A549 (cell line): ENCODE results near the gene ANKRD63. TPM values are rescaled to one million over a fixed set of nuclear protein-coding genes. Genes with fewer than 3 reads are reported as not detected.

Experiments
- ATAC-seq, 2 experiments: fragments of 200-7000 bp in 1 of 2; fragments of >200 bp in 1 of 2; cut with Nextera tagmentation in 1 of 2; cut with Tn5 transposase in 1 of 2; 3 replicates each; pipeline versions ENCODE4 v1.8.0 to v1.9.1; 2018 to 2020; ENCODE audit warnings: mild to moderate bottlenecking in 1 of 2, moderate library complexity in 1 of 2
- CTCF ChIA-PET: fragments of 300-600 bp; sonication (Branson Sonifier 250); formaldehyde crosslinking; extraction: SDS; loops from one replicate; lab custom pipeline; 2021; ENCODE audit warnings: antibody characterized with exemption, inconsistent platforms; lab: Yijun Ruan, JAX
- POLR2A ChIA-PET: fragments of 350-600 bp; formaldehyde crosslinking; extraction: SDS; loops from one replicate; lab custom pipeline; 2021; ENCODE audit warnings: antibody characterized with exemption, inconsistent platforms; lab: Yijun Ruan, JAX
- DNase-seq, 2 experiments: peaks; one replicate each; pipeline versions ENCODE4 v3.0.0 to v3.0.0-alpha.2; 2011 to 2016; ENCODE audit warnings: low read depth in 1 of 2, low spot score in 1 of 2
- FAIRE-seq: peaks from 2 replicates; lab custom pipeline; 2011; peaks lifted over from hg19 to GRCh38; lab: Jason Lieb, UNC
- H3K27ac ChIP-seq, 2 experiments: fragments of >200 bp; sonication (Bioruptor Twin); formaldehyde crosslinking; 3 replicates each; pipeline ENCODE4 v1.5.1; 2016 to 2017
- H3K4me1 ChIP-seq: fragments of >200 bp; sonication (Bioruptor Twin); formaldehyde crosslinking; 3 replicates; pipeline ENCODE4 v1.6.1; 2016
- H3K4me2 ChIP-seq: fragments of >200 bp; sonication (Bioruptor Twin); formaldehyde crosslinking; 3 replicates; pipeline ENCODE4 v1.6.1; 2016
- H3K4me3 ChIP-seq: fragments of >200 bp; sonication (Bioruptor Twin); formaldehyde crosslinking; 3 replicates; pipeline ENCODE4 v1.5.1; 2016
- H3K9me3 ChIP-seq: fragments of >200 bp; sonication (Bioruptor Twin); formaldehyde crosslinking; 3 replicates; pipeline ENCODE4 v1.6.1; 2016
- BCL3 ChIP-seq: fragments of >200 bp; sonication (Bioruptor Twin); formaldehyde crosslinking; IDR thresholded peaks from 3 replicates; pipeline ENCODE4 v1.6.1; 2016
- CBX2 ChIP-seq: fragments of 200-600 bp; sonication (generic); IDR thresholded peaks from 2 replicates; pipeline ENCODE4 v1.6.1; 2016; ENCODE audit warnings: low read depth, mild to moderate bottlenecking, borderline replicate concordance
- CHD2 ChIP-seq: fragments of 150-350 bp; IDR thresholded peaks from 2 replicates; pipeline ENCODE4 v1.6.1; 2014; ENCODE audit warnings: low read length; ENCODE audit not compliant: partially characterized antibody
- EHF ChIP-seq: fragments of 250-450 bp; sonication (Bioruptor Pico); IDR thresholded peaks from 2 replicates; pipeline ENCODE4 v1.5.0; 2020; ENCODE audit warnings: mild to moderate bottlenecking
- EP300 ChIP-seq, 2 experiments: fragments of >200 bp; sonication (Bioruptor Twin); formaldehyde crosslinking; IDR thresholded peaks; 2 replicates in 1 of 2; 3 replicates in 1 of 2; pipeline ENCODE4 v1.6.1; 2016 to 2017
- FOSB ChIP-seq: fragments of 250-450 bp; sonication (Bioruptor Pico); IDR thresholded peaks from 2 replicates; pipeline ENCODE4 v1.5.0; 2020; ENCODE audit warnings: mild to moderate bottlenecking, moderate library complexity
- FOXS1 ChIP-seq: fragments of 250-450 bp; sonication (Bioruptor Pico); IDR thresholded peaks from 2 replicates; pipeline ENCODE4 v1.5.0; 2020; ENCODE audit warnings: mild to moderate bottlenecking, moderate library complexity
- GATA3 ChIP-seq: IDR thresholded peaks from 2 replicates; pipeline ENCODE4 v1.6.1; 2012; ENCODE audit warnings: borderline replicate concordance
- HEYL ChIP-seq: fragments of 250-450 bp; sonication (Bioruptor Pico); IDR thresholded peaks from 2 replicates; pipeline ENCODE4 v1.8.0; 2021; ENCODE audit warnings: mild to moderate bottlenecking, moderate library complexity
- HMGXB4 ChIP-seq: fragments of 250-450 bp; sonication (Bioruptor Pico); IDR thresholded peaks from 2 replicates; pipeline ENCODE4 v1.5.0; 2021; ENCODE audit warnings: mild to moderate bottlenecking, moderate library complexity, borderline replicate concordance
- HOXB13 ChIP-seq: fragments of 250-450 bp; sonication (Bioruptor Pico); IDR thresholded peaks from 2 replicates; pipeline ENCODE4 v1.5.0; 2020; ENCODE audit warnings: low read depth, mild to moderate bottlenecking, moderate library complexity
- JUN ChIP-seq, 2 experiments: fragments of >200 bp; sonication (Bioruptor Twin); formaldehyde crosslinking; IDR thresholded peaks; 2 replicates in 1 of 2; 3 replicates in 1 of 2; pipeline ENCODE4 v1.6.1; 2016 to 2017
- KDM1A ChIP-seq: fragments of 200-600 bp; sonication (generic); IDR thresholded peaks from 2 replicates; pipeline ENCODE4 v1.6.1; 2016; ENCODE audit warnings: low read depth, mild to moderate bottlenecking
- MAFK ChIP-seq: fragments of 450-650 bp; IDR thresholded peaks from 2 replicates; pipeline ENCODE4 v1.6.1; 2014; ENCODE audit not compliant: partially characterized antibody
- MYC ChIP-seq: IDR thresholded peaks from 2 replicates; pipeline ENCODE4 v1.6.1; 2012; ENCODE audit warnings: mild to moderate bottlenecking, inconsistent platforms, low read length, improper control_type of control experiment, borderline replicate concordance
- NR3C1 ChIP-seq: fragments of >200 bp; sonication (Bioruptor Twin); formaldehyde crosslinking; IDR thresholded peaks from 3 replicates; pipeline ENCODE4 v1.6.1; 2017
- PBX3 ChIP-seq: IDR thresholded peaks from 2 replicates; pipeline ENCODE4 v1.6.1; 2012
- RFX5 ChIP-seq: fragments of 450-650 bp; IDR thresholded peaks from 2 replicates; pipeline ENCODE4 v1.7.1; 2014; ENCODE audit warnings: antibody characterized with exemption, mild to moderate bottlenecking, moderate library complexity
- SMC3 ChIP-seq: fragments of >200 bp; sonication (Bioruptor Twin); formaldehyde crosslinking; IDR thresholded peaks from 3 replicates; pipeline ENCODE4 v1.6.1; 2018; ENCODE audit warnings: inconsistent platforms
- SREBF2 ChIP-seq: fragments of 450-650 bp; IDR thresholded peaks from 2 replicates; pipeline ENCODE4 v1.6.1; 2014; ENCODE audit warnings: mild to moderate bottlenecking, moderate library complexity
- TFCP2L1 ChIP-seq: fragments of 250-450 bp; sonication (Bioruptor Pico); IDR thresholded peaks from 2 replicates; pipeline ENCODE4 v1.5.0; 2021; ENCODE audit warnings: mild to moderate bottlenecking
- TP53 ChIP-seq: fragments of 250-450 bp; sonication (Bioruptor Pico); IDR thresholded peaks from 2 replicates; pipeline ENCODE4 v1.5.0; 2021; ENCODE audit warnings: mild to moderate bottlenecking, moderate library complexity
- WGBS: methylation state at CpG from one replicate; pipeline ENCODE4 v1.1.6; 2017; ENCODE audit errors: missing lambda C conversion rate; 5-methylcytosine and 5-hydroxymethylcytosine counted together
- polyA plus RNA-seq, 4 experiments: library from polyadenylated mRNA; depleted of rRNA in 3 of 4; stranded (reverse); fragments of >200 nt; fragmentation: RNase III in 1 of 4; extraction: RNeasy Plus Mini Kit Qiagen cat#74134 plus additional on column Dnase treatment in 1 of 4; gene quantifications; 2 replicates in 3 of 4; 3 replicates in 1 of 4; pipeline ENCODE4 v1.2.3, GENCODE V29; 2011 to 2017

The ANKRD63 gene
- polyA plus RNA-seq, 2 of the 4 experiments (the other 2 are of a cell fraction) = 0.25 TPM; not detected in 1

GRCh38 chr15:40281801-40282146 lies 1.1 kb downstream of the ANKRD63 start:
- no peak for FAIRE-seq
- TF ChIP-seq GATA3 (no peak), NR3C1 (no peak), RFX5 (no peak)
- TF ChIP-seq, all 56 proteins: peak for 0
- Histone ChIP-seq H3K4me2 (peak overlapping the region; percentile 91), H3K4me3 (peak overlapping the region; percentile 65), H3K4me1 (peaks cover 5% of the 10 kb centered on the region; the same call in 1 of the 3 replicates), H3K27ac (peak overlapping the region; percentile 72 to 86), H3K9me3 (no peaks in the 10 kb centered on the region)
- DNase-seq = no peak
- no CpG with 5 or more reads among the region's 51 CpGs for WGBS
- CTCF ChIA-PET = interaction anchor here (0.8 to 2.8 kb wide), 9 partner anchors 9 to 236 kb away, joined by 3 to 12 read pairs (median 3); no protein-coding TSS in a partner anchor
- POLR2A ChIA-PET = no interaction called here
- ATAC-seq = no peak

- no peak for ATAC-seq
- peak overlapping the region in 1 of 2 experiments; percentile 86; a peak in 3 of 6 replicates for H3K27ac ChIP-seq
- CTCF ChIA-PET = interaction anchor here (0.8 to 19.7 kb wide), 17 partner anchors 9 to 236 kb away, joined by 3 to 658 read pairs (median 4); partner anchors contain the start of genes CCDC9B, KNSTRN, PAK6 and PLCB2
- TF ChIP-seq TP53 (CRISPR knock-in tag) (no peak), EP300 (IDR thresholded peaks at IDR 0.05) (no peak), BCL3 (no peak), HMGXB4 (no peak), SMC3 (no peak), SREBF2 (no peak), TFCP2L1 (CRISPR knock-in tag) (no peak), MYC (no peak), HOXB13 (no peak), FOXS1 (CRISPR knock-in tag) (no peak), CHD2 (no peak), JUN (IDR thresholded peaks at IDR 0.05) (no peak), EHF (CRISPR knock-in tag) (no peak), HEYL (CRISPR knock-in tag) (no peak), FOSB (CRISPR knock-in tag) (no peak), PBX3 (no peak), CBX2 (no peak), KDM1A (no peak), MAFK (no peak)
- DNase-seq = no peak
- H3K4me3 ChIP-seq = peak overlapping the region; percentile 65; the same call in 1 of the 3 replicates
- 90% methylated on average over 24 of the region's 43 CpGs for WGBS
- H3K4me2 ChIP-seq = peak overlapping the region; percentile 91
- no peaks in the 10 kb centered on the region for H3K9me3 ChIP-seq
- FAIRE-seq = no peak
- H3K4me1 ChIP-seq = peaks cover 5% of the 10 kb centered on the region; the same call in 1 of the 3 replicates
- POLR2A ChIA-PET = interaction anchor here (0.7 kb wide), 1 partner anchor 57 kb away, joined by 3 read pairs; no protein-coding TSS in a partner anchor
Observed at GRCh38 chr15:40281057-40281800, 1.6 kb downstream of the ANKRD63 start.
